A673 (cell line): ENCODE data around the gene B3GNT3. TPM values are rescaled to one million over a fixed set of nuclear protein-coding genes. Genes with fewer than 3 reads are reported as not detected.
A peak's percentile ranks its signal among the peaks of the same experiment; 100 is the strongest.

ENCODE experiments used
- BruUV-seq: library from RNA; stranded (reverse); fragments of 400-500 nt; replicated peaks from 2 replicates; lab custom pipeline; 2021; lab: Mats Ljungman, UMichigan
- CTCF ChIA-PET: fragments of 300-600 bp; sonication (Branson Sonifier 250); formaldehyde crosslinking; loops from one replicate; lab custom pipeline; 2022; ENCODE audit warnings: antibody characterized with exemption; lab: Charles Lee
- POLR2A ChIA-PET: fragments of 300-600 bp; sonication (Branson Sonifier 250); formaldehyde crosslinking; loops from one replicate; lab custom pipeline; 2022; ENCODE audit warnings: antibody characterized with exemption; ENCODE audit not compliant: low non-redundant PET; lab: Charles Lee
- DNase-seq: peaks from one replicate; pipeline ENCODE4 v3.0.0-alpha.2; 2015; ENCODE audit warnings: low spot score
- H3K27ac ChIP-seq: fragments of 200-600 bp; sonication (generic); 2 replicates; pipeline ENCODE4 v1.5.1; 2016; ENCODE audit warnings: mixed run types, low read depth, mild to moderate bottlenecking, mixed read lengths, antibody characterized with exemption, low read length; ENCODE audit not compliant: poor library complexity, severe bottlenecking
- H3K27me3 ChIP-seq: fragments of 200-600 bp; sonication (generic); replicated peaks from 2 replicates; pipeline ENCODE4 v1.6.1; 2017; ENCODE audit warnings: mixed run types, low read depth, mild to moderate bottlenecking, mixed read lengths, antibody characterized with exemption, low read length; ENCODE audit not compliant: insufficient read depth, poor library complexity
- H3K36me3 ChIP-seq: fragments of 200-600 bp; sonication (generic); 2 replicates; pipeline ENCODE4 v1.6.1; 2016; ENCODE audit warnings: mixed run types, mild to moderate bottlenecking, mixed read lengths, antibody characterized with exemption, low read length; ENCODE audit not compliant: insufficient read depth, poor library complexity, severe bottlenecking
- H3K4me1 ChIP-seq: fragments of 200-600 bp; sonication (generic); 2 replicates; pipeline ENCODE4 v1.6.1; 2017; ENCODE audit warnings: mixed run types, mild to moderate bottlenecking, mixed read lengths, antibody characterized with exemption, low read length; ENCODE audit not compliant: insufficient read depth, poor library complexity, severe bottlenecking
- H3K4me3 ChIP-seq: fragments of 200-600 bp; sonication (generic); 2 replicates; pipeline ENCODE4 v1.5.1; 2016; ENCODE audit warnings: low read depth, mixed run types, mild to moderate bottlenecking, mixed read lengths, low read length; ENCODE audit not compliant: poor library complexity, severe bottlenecking
- H3K9me3 ChIP-seq: fragments of 200-600 bp; sonication (generic); 2 replicates; pipeline ENCODE4 v1.6.1; 2016; ENCODE audit warnings: mixed run types, low read depth, mild to moderate bottlenecking, mixed read lengths, antibody characterized with exemption, low read length; ENCODE audit not compliant: poor library complexity, severe bottlenecking
- CTCF ChIP-seq: fragments of 300-800, 200-600 bp; sonication (generic); conservative IDR thresholded peaks from 2 replicates; pipeline ENCODE4 v1.5.1; 2017; ENCODE audit warnings: low read depth, mild to moderate bottlenecking, antibody characterized with exemption, low read length, moderate library complexity, mixed read lengths
- EZH2 ChIP-seq: fragments of 200-600 bp; sonication (generic); IDR thresholded peaks from 2 replicates; pipeline ENCODE4 v1.6.1; 2017; ENCODE audit warnings: borderline replicate concordance, low read depth, mild to moderate bottlenecking, mixed read lengths, antibody characterized with exemption, low read length; ENCODE audit not compliant: poor library complexity, severe bottlenecking
- intact Hi-C: fragments of 100-400 bp; cut with micrococcal nuclease; formaldehyde crosslinking; loops from one replicate; pipeline ENCODE4 v1.10.0; 2022; ENCODE audit not compliant: unreplicated experiment
- total RNA-seq: library from RNA; stranded (reverse); gene quantifications from 2 replicates; pipeline ENCODE4 v1.2.3, GENCODE V29; 2021

B3GNT3 gene
- total RNA-seq, 1 experiment from 2014 or later, result not detected

- no TSS peak for BruUV-seq
- H3K4me3 ChIP-seq, result no peak overlapping the region
- peaks cover 12% of the 10 kb centered on the region for H3K4me1 ChIP-seq
- H3K27me3 ChIP-seq, result no peaks in the 10 kb centered on the region
- H3K36me3 ChIP-seq, result no peaks in the 10 kb centered on the region
- H3K27ac ChIP-seq, result no peak overlapping the region
- intact Hi-C loops, result no loop called here
- POLR2A ChIA-PET, result no interaction called here
- no peaks in the 10 kb centered on the region for H3K9me3 ChIP-seq
- no peak for DNase-seq
- TF ChIP-seq EZH2 (no peak), CTCF (no peak)
- CTCF ChIA-PET, result no interaction called here
Observed at GRCh38 chr19:17754634-17755442, 40.1 kb upstream of the B3GNT3 start.

- no peak for DNase-seq
- TF ChIP-seq CTCF (no peak), EZH2 (no peak)
- intact Hi-C loops, result no loop called here
Observed at GRCh38 chr19:17755443-17755890, 39.5 kb upstream of the B3GNT3 start.

GRCh38 chr19:17755977-17756670 is 38.8 kb upstream of the B3GNT3 start:
- BruUV-seq, result no TSS peak
- H3K4me1 ChIP-seq, result peaks cover 12% of the 10 kb centered on the region
- no peaks in the 10 kb centered on the region for H3K36me3 ChIP-seq
- H3K4me3 ChIP-seq, result no peak overlapping the region
- CTCF ChIA-PET, result no interaction called here
- POLR2A ChIA-PET, result no interaction called here
- intact Hi-C loops, result no loop called here
- no peaks in the 10 kb centered on the region for H3K27me3 ChIP-seq
- H3K27ac ChIP-seq, result no peak overlapping the region
- peak; percentile 67 for DNase-seq
- TF ChIP-seq CTCF (no peak), EZH2 (no peak)
- no peaks in the 10 kb centered on the region for H3K9me3 ChIP-seq

More at GRCh38 chr19:17755443-17755890, 39.5 kb upstream of the B3GNT3 start:
- no TSS peak for BruUV-seq
- Histone ChIP-seq H3K36me3 (no peaks in the 10 kb centered on the region), H3K27ac (no peak overlapping the region), H3K4me1 (peaks cover 12% of the 10 kb centered on the region), H3K9me3 (no peaks in the 10 kb centered on the region), H3K27me3 (no peaks in the 10 kb centered on the region), H3K4me3 (no peak overlapping the region)
- ChIA-PET CTCF (no interaction called here), POLR2A (no interaction called here)
